Stimulated activated CD8-positive, alpha-beta memory T cell treated with anti-CD3 and anti-CD28 coated beads, Interleukin-2, amount 100 ng/mL, for 48 hours (primary cell): ENCODE data around the gene SDHB.

ENCODE experiments used
- DNase-seq, 2 donors: peaks; one replicate each; pipeline ENCODE4 v3.0.0-alpha.2; 2020; ENCODE audit warnings: low read depth in 2 of 2

Gene SDHB

GRCh38 chr1:17045634-17046333 lies 8.0 kb downstream of the SDHB start:
- no peak for DNase-seq

- DNase-seq = no peak
Measured at GRCh38 chr1:17045150-17045549, 8.7 kb downstream of the SDHB start.

- DNase-seq = no peak
Measured at GRCh38 chr1:17043676-17044075, 10.2 kb downstream of the SDHB start.

GRCh38 chr1:17040135-17040534 lies 13.7 kb downstream of the SDHB start:
- DNase-seq = no peak

GRCh38 chr1:17039522-17039921 lies 14.3 kb downstream of the SDHB start:
- DNase-seq = no peak

- no peak for DNase-seq
Measured at GRCh38 chr1:17033481-17033880, 20.4 kb downstream of the SDHB start.

GRCh38 chr1:17032741-17033140 lies 21.1 kb downstream of the SDHB start:
- DNase-seq = no peak

GRCh38 chr1:17031436-17031835 lies 22.4 kb downstream of the SDHB start:
- no peak for DNase-seq

- no peak for DNase-seq
Measured at GRCh38 chr1:17030206-17030605, 23.6 kb downstream of the SDHB start.

GRCh38 chr1:17028662-17029188 lies 25.1 kb downstream of the SDHB start:
- DNase-seq = no peak

- no peak for DNase-seq
Measured at GRCh38 chr1:17027900-17028299, 25.9 kb downstream of the SDHB start.

GRCh38 chr1:17027403-17027802 lies 26.4 kb downstream of the SDHB start:
- no peak for DNase-seq

- no peak for DNase-seq
Measured at GRCh38 chr1:17024721-17025120, 29.1 kb downstream of the SDHB start.

GRCh38 chr1:17023573-17023972 lies 30.3 kb downstream of the SDHB start:
- no peak for DNase-seq

- DNase-seq = no peak
Measured at GRCh38 chr1:17023102-17023501, 30.7 kb downstream of the SDHB start.

- no peak for DNase-seq
Measured at GRCh38 chr1:17021896-17022295, 31.9 kb downstream of the SDHB start.

GRCh38 chr1:17020502-17020901 lies 33.3 kb downstream of the SDHB start:
- DNase-seq = no peak

GRCh38 chr1:17018849-17019248 lies 35.0 kb downstream of the SDHB start:
- no peak for DNase-seq

GRCh38 chr1:17017435-17017834 lies 36.4 kb downstream of the SDHB start:
- no peak for DNase-seq

GRCh38 chr1:17016317-17016661 lies 37.5 kb downstream of the SDHB start:
- DNase-seq = no peak

GRCh38 chr1:17014671-17015567 lies 38.9 kb downstream of the SDHB start:
- no peak for DNase-seq

GRCh38 chr1:17013491-17014320 lies 40.1 kb downstream of the SDHB start:
- no peak for DNase-seq
